Stimulated activated CD8-positive, alpha-beta memory T cell treated with anti-CD3 and anti-CD28 coated beads, Interleukin-15, amount 100 ng/mL, for 4 hours (primary cell): Measurements from ENCODE around the gene ACTN3.
A peak's percentile ranks its signal among the peaks of the same experiment; 100 is the strongest.
"Not testable (repeated sequence)": the region's sequence is repeated elsewhere in the genome, so short reads cannot be mapped to it uniquely, and the experiment has no call there.

Experiments
- DNase-seq, 2 donors: peaks; one replicate each; pipeline ENCODE4 v3.0.0-alpha.2; 2020; ENCODE audit warnings: low read depth in 2 of 2

The ACTN3 gene

GRCh38 chr11:66564538-66564937 is 17.8 kb downstream of the ACTN3 start:
- no peak for DNase-seq

GRCh38 chr11:66564984-66565383 is 18.3 kb downstream of the ACTN3 start:
- no peak for DNase-seq

- no peak for DNase-seq
Observed at GRCh38 chr11:66566221-66566620, 19.5 kb downstream of the ACTN3 start.

GRCh38 chr11:66567787-66568123 is 21.1 kb downstream of the ACTN3 start:
- DNase-seq, result no peak

GRCh38 chr11:66568124-66568916 is 21.6 kb downstream of the ACTN3 start, which contains the start of gene CTSF:
TSS of gene CTSF (minus strand) at chr11:66568606. CDS start at chr11:66568486, 120 bp downstream.
- DNase-seq, result peak; percentile 37 to 44

GRCh38 chr11:66569076-66569475 is 22.4 kb downstream of the ACTN3 start:
- no peak for DNase-seq

GRCh38 chr11:66570079-66570849 is 23.6 kb downstream of the ACTN3 start:
- DNase-seq, result no peak

- no peak for DNase-seq
Observed at GRCh38 chr11:66570850-66571180, 24.1 kb downstream of the ACTN3 start.

GRCh38 chr11:66579017-66579606 is 32.4 kb downstream of the ACTN3 start:
- DNase-seq, result peak; percentile 53 to 58

- no peak for DNase-seq
Observed at GRCh38 chr11:66580803-66581202, 34.1 kb downstream of the ACTN3 start.

GRCh38 chr11:66581261-66581660 is 34.6 kb downstream of the ACTN3 start:
- DNase-seq, result no peak

GRCh38 chr11:66582565-66583147 is 36.0 kb downstream of the ACTN3 start:
- not testable (repeated sequence) for DNase-seq

- not testable (repeated sequence) for DNase-seq
Observed at GRCh38 chr11:66585447-66585846, 38.7 kb downstream of the ACTN3 start.

- DNase-seq, result no peak
Observed at GRCh38 chr11:66586136-66586535, 39.4 kb downstream of the ACTN3 start.

GRCh38 chr11:66589315-66589714 is 42.6 kb downstream of the ACTN3 start:
- DNase-seq, result not testable (repeated sequence)

- DNase-seq, result no peak
Observed at GRCh38 chr11:66589996-66590675, 43.4 kb downstream of the ACTN3 start.

GRCh38 chr11:66591175-66591574 is 44.5 kb downstream of the ACTN3 start:
- DNase-seq, result no peak

GRCh38 chr11:66592457-66593302 is 46.0 kb downstream of the ACTN3 start, which contains the start of the genes CCDC87 and CCS:
TSS of gene CCDC87 (minus strand) at chr11:66593063. CDS start at chr11:66593015, 48 bp downstream.
TSS of gene CCS (plus strand) at chr11:66593185. CDS start at chr11:66593262, 77 bp downstream.
- DNase-seq, result peak; percentile 96

GRCh38 chr11:66593303-66593635 is 46.6 kb downstream of the ACTN3 start:
- no peak for DNase-seq

GRCh38 chr11:66593650-66594049 is 46.9 kb downstream of the ACTN3 start:
- DNase-seq, result no peak
